ENCODE measurements around the gene PALLD.

Gene PALLD

GRCh38 chr4:168593399-168593798, 96.5 kb downstream of the PALLD start:
- no peak for DNase-seq (ENCODE audit: low spot score)

- no peak for DNase-seq (ENCODE audit: low spot score)
Observed at GRCh38 chr4:168594121-168594520, 97.3 kb downstream of the PALLD start.

- DNase-seq (ENCODE audit: low spot score) = no peak
Observed at GRCh38 chr4:168598191-168598590, 101.3 kb downstream of the PALLD start.

- no peak for DNase-seq (ENCODE audit: low spot score)
Observed at GRCh38 chr4:168600796-168601583, 104.1 kb downstream of the PALLD start.

- DNase-seq (ENCODE audit: low spot score) = no peak
Observed at GRCh38 chr4:168601899-168602298, 105.0 kb downstream of the PALLD start.

GRCh38 chr4:168604496-168605373, 107.9 kb downstream of the PALLD start:
- no peak for DNase-seq (ENCODE audit: low spot score)

GRCh38 chr4:168605411-168605810, 108.6 kb downstream of the PALLD start:
- no peak for DNase-seq (ENCODE audit: low spot score)

- DNase-seq (ENCODE audit: low spot score) = no peak
Observed at GRCh38 chr4:168607215-168607614, 110.4 kb downstream of the PALLD start.

DNA sequence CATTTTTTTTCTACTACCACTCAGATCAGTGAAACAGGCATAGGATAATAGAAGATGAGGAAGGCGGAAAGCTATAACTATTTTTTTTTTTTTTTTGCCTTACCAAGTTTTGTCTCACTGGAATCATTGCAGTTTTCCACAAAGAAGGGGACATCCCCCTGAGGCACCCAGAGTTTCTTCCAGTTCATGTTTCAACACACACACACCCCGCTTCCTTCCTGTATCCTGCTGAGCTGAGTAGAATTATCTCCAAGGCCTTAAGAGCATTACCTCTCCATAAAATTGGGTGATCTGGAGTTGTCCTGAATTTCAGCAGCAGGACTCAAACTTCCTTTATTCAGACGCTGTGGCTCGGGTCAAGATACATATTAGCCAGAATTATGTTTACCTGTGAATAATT, 111.9 kb downstream of the PALLD start:
- DNase-seq (ENCODE audit: low spot score) = no peak

DNA sequence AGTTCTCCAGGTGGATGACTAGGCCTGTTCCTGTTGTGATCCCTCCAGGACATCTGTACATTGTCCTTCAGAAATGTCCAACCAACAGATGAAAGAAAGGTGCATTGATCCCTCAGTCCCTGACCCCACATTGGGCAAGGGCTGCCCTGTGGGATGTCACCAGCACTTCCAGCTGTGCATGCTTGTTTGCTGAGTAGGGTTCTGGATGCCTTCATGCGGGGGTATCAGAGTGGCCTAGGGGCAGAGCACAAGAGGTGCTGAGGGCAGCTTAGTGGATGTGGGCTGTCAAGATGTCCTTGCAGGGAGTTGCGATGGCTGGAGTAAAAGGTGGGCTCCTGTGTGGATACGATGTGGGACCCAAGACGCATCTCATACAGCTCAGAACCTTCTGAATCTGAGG, 112.5 kb downstream of the PALLD start:
- DNase-seq (ENCODE audit: low spot score) = no peak

DNA sequence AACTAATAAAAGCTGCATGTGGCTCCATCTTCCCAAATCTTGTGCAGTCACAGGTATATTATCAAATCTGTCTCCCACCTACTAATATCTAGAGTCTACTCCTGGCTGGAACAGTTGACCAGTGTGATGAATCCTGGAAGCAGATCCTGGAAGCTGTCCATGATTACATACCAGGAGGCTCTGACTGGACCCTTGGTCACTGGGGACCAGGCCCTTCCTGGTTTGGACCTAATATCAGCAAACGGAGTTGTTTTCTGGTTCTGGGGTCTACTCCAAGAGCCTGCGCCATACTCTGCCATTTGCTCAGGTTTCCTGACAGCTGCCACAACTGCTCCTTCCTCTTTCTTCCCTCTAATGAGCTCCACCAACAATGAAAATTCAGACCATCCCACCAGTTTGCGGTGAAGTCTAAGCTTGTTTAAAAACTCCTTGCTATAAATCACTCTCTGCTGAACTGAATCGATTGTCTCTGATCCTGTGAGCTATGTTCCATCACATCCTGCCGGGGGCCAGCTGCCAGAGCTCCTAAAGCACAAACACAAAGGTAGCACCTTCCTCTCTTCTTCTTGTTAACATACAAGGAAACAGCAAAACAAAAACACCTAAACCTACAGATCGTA, 114.2 kb downstream of the PALLD start:
- no peak for DNase-seq (ENCODE audit: low spot score)

- no peak for DNase-seq (ENCODE audit: low spot score)
Observed at GRCh38 chr4:168612450-168613135, 115.7 kb downstream of the PALLD start.

DNA sequence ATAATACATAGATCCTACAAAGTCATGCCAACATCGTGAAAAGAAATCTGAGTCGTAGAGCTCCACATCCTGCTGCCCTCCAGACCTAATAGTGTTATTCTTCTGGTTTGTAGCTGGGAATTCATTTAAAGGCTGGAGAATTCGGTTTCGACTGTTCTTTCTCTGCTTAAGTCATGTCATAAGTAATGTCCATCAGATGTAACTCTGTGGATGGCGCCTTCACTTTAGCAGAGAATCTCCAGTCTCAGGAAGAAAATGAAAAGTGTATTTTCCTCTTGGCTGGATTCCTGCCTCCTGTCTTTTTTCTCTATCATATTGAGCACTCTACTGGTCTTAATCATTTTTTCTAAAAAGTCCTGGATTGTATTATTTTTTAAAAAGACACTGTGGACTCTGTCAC, 117.0 kb downstream of the PALLD start:
- no peak for DNase-seq (ENCODE audit: low spot score)

DNA sequence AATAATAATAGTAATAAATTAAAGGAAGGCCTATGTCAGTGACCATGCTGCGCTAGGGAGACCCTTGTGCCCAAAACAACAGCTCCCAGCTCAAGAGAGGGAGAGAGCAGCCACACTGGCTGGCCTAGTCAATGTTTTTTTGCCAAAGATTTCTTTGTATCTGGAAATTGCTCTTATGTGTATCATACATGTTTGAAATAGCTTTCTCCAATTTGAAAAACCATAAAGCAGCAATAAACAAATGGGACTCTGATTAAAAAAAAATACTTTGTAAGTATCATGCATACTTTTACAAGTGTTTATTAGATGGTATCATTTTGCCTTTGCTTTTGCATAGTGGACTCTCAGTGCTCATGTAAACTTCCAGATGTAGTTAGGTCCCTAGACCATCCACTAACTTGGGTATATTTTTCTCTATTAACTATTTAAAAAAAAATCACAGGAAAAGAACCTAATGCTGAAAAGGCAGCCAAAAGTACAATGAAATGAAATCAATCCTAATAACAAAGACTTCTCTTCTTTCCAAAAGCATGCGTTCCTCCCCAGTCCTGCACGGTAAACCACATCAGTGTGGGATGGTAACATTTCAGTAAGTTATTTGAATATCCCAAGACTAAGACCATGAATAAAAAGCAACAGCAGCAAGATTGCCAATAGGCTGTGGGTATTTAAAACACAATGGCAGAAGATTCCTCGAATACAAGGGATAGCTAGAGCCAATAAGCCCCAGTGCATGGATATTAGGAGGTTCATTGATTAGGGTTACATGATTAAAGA, 117.6 kb downstream of the PALLD start:
- no peak for DNase-seq (ENCODE audit: low spot score)

- no peak for DNase-seq (ENCODE audit: low spot score)
Observed at GRCh38 chr4:168615294-168616065, 118.6 kb downstream of the PALLD start.

- no peak for DNase-seq (ENCODE audit: low spot score)
Observed at GRCh38 chr4:168618577-168619265, 121.9 kb downstream of the PALLD start.

DNA sequence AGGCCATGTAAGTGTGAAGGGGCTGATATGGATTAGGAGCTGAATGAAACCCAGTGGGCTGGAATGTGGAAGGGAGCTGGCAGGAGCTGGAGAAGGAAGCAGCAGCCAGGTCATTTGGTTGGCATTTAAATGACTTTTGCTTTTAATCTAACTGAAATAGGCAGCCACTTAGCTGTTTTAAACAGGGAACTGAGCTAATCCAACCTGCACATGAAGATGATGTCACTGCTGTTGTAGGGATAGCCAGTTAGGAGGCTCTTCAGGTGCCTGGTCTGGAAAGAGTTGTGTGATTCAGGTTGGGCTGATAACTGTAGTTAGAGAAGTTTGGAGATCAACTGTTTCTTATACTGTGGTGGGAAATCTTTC, 122.4 kb downstream of the PALLD start:
- no peak for DNase-seq (ENCODE audit: low spot score)

DNA sequence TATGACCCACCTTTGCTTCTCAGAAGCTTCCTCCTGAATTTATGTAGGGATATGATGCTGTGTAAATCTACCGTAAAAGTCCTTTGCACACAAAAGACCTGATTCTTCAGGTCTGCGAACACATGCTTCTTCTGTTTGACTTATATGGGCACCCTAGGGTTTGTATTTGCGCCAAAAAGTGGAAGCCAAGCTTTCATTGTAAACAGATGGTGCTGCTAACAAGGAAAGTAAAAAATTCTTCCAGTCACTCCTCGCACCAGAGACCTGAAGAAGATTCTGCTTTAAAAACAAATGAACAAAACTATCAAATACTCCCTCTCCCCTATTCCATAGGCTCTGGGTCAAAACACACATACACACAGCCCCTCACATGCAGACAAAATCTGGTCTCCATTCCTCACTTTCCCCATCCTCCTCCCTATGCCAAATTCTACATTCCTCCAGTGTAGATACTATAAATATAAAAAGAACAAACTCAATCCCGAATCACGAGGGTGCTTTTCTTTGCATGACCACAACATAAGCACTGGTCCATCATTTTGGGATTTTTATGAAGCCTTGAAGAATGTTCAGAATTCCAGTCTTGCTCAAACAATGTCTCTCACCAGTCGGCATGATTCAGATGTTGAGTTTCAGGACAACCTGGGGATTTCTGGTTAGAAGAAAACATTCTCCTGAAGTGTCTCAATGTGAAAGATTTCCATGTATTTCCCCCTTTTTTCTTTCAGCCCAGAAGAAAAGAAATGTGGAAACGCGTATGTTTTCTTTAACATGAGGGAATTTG, 125.1 kb downstream of the PALLD start:
- no peak for DNase-seq (ENCODE audit: low spot score)

GRCh38 chr4:168622600-168622999, 125.7 kb downstream of the PALLD start:
- no peak for DNase-seq (ENCODE audit: low spot score)
